ENCODE measurements around the gene BHLHE40.

The BHLHE40 gene

DNA sequence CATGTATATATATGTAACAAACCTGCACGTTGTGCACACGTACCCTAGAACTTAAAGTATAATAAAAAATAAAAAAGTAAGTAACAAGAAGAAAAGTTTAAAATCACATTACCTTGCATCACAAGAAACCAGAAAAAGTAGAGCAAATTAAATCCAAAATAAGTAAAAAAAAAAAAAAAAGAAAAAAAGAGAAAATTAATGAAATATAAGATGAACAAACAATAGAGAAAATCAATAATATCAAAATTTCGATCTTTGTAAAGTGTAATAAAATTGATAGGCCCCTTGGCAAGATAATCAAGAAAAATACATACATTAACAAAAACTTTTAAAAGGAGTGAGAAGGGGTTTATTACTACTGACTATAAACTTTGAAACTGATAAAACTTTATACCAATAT is 7.4 kb upstream of the BHLHE40 start:
- H3K4me3 ChIP-seq (IDR thresholded peaks at IDR 0.05; ENCODE audit: insufficient read depth, low read depth, low read length) = no peak overlapping the region
- no peaks in the 10 kb centered on the region for H3K27me3 ChIP-seq (ENCODE audit: insufficient read depth, low read depth)
- no peaks in the 10 kb centered on the region for H3K79me2 ChIP-seq (ENCODE audit: insufficient read depth, low read depth)
- peaks cover 13% of the 10 kb centered on the region for H3K4me1 ChIP-seq (ENCODE audit: low read depth, poor library complexity, severe bottlenecking)
- H3K36me3 ChIP-seq (ENCODE audit: insufficient read depth) = no peaks in the 10 kb centered on the region
- TF ChIP-seq CTCF (conservative IDR thresholded peaks at IDR 0.05; ENCODE audit: low read depth, low read length) = no peak
- no peaks in the 10 kb centered on the region for H4K20me1 ChIP-seq (ENCODE audit: insufficient read depth)
- H3K27ac ChIP-seq = no peak overlapping the region
- H3K4me2 ChIP-seq = no peak overlapping the region
- H3K9ac ChIP-seq = no peak overlapping the region
- H2AFZ ChIP-seq (ENCODE audit: low read depth) = no peak overlapping the region

GRCh38 chr3:4972652-4973643 is 6.3 kb upstream of the BHLHE40 start:
- H3K36me3 ChIP-seq (ENCODE audit: insufficient read depth) = no peaks in the 10 kb centered on the region
- H3K27me3 ChIP-seq (ENCODE audit: insufficient read depth, low read depth) = no peaks in the 10 kb centered on the region
- no peak overlapping the region for H3K4me3 ChIP-seq (IDR thresholded peaks at IDR 0.05; ENCODE audit: insufficient read depth, low read depth, low read length)
- no peak overlapping the region for H2AFZ ChIP-seq (ENCODE audit: low read depth)
- H3K27ac ChIP-seq = no peak overlapping the region
- no peaks in the 10 kb centered on the region for H4K20me1 ChIP-seq (ENCODE audit: insufficient read depth)
- TF ChIP-seq CTCF (conservative IDR thresholded peaks at IDR 0.05; ENCODE audit: low read depth, low read length) = no peak
- H3K4me2 ChIP-seq = no peak overlapping the region
- H3K79me2 ChIP-seq (ENCODE audit: insufficient read depth, low read depth) = no peaks in the 10 kb centered on the region
- H3K9ac ChIP-seq = no peak overlapping the region
- H3K4me1 ChIP-seq (ENCODE audit: low read depth, poor library complexity, severe bottlenecking) = peaks cover 16% of the 10 kb centered on the region

DNA sequence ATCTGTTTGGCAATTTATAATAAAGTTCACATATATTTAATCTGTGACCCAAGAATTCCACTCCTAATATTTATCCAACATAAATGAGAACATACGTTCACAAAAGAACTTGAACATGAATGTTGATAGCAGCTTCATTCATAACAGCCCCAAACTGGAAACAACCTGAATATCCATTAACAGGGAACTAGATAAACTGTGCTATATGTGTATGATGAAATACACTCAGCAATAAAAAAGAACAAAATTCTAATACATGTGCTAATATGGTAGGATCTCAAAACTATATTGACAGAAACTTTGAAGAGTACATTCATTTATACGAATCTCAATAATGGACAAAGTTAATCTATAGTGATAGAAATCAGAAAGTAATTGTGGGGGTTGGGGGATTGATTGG is 5.1 kb upstream of the BHLHE40 start:
- H4K20me1 ChIP-seq (ENCODE audit: insufficient read depth) = no peaks in the 10 kb centered on the region
- H2AFZ ChIP-seq (ENCODE audit: low read depth) = no peak overlapping the region
- TF ChIP-seq CTCF (conservative IDR thresholded peaks at IDR 0.05; ENCODE audit: low read depth, low read length) = no peak
- H3K9ac ChIP-seq = no peak overlapping the region
- no peaks in the 10 kb centered on the region for H3K27me3 ChIP-seq (ENCODE audit: insufficient read depth, low read depth)
- no peak overlapping the region for H3K4me3 ChIP-seq (IDR thresholded peaks at IDR 0.05; ENCODE audit: insufficient read depth, low read depth, low read length)
- H3K4me1 ChIP-seq (ENCODE audit: low read depth, poor library complexity, severe bottlenecking) = peaks cover 16% of the 10 kb centered on the region
- no peaks in the 10 kb centered on the region for H3K79me2 ChIP-seq (ENCODE audit: insufficient read depth, low read depth)
- H3K27ac ChIP-seq = no peak overlapping the region
- H3K4me2 ChIP-seq = no peak overlapping the region
- no peaks in the 10 kb centered on the region for H3K36me3 ChIP-seq (ENCODE audit: insufficient read depth)

- Histone ChIP-seq H3K4me1 (ENCODE audit: low read depth, poor library complexity, severe bottlenecking) (peaks cover 16% of the 10 kb centered on the region), H3K27ac (no peak overlapping the region), H3K9ac (no peak overlapping the region), H3K27me3 (ENCODE audit: insufficient read depth, low read depth) (no peaks in the 10 kb centered on the region), H3K4me3 (IDR thresholded peaks at IDR 0.05; ENCODE audit: insufficient read depth, low read depth, low read length) (no peak overlapping the region), H4K20me1 (ENCODE audit: insufficient read depth) (no peaks in the 10 kb centered on the region), H3K79me2 (ENCODE audit: insufficient read depth, low read depth) (no peaks in the 10 kb centered on the region), H3K36me3 (ENCODE audit: insufficient read depth) (no peaks in the 10 kb centered on the region), H2AFZ (ENCODE audit: low read depth) (no peak overlapping the region), H3K4me2 (no peak overlapping the region)
- TF ChIP-seq CTCF (conservative IDR thresholded peaks at IDR 0.05; ENCODE audit: low read depth, low read length) = peak; percentile 33; the same call in 1 of the 2 replicates
These were observed 3.1 kb upstream of the BHLHE40 start for GRCh38 chr3:4976109-4976508.

All from KMS-11 (cell line).